ENCODE data around the gene ZNF276.

DNA sequence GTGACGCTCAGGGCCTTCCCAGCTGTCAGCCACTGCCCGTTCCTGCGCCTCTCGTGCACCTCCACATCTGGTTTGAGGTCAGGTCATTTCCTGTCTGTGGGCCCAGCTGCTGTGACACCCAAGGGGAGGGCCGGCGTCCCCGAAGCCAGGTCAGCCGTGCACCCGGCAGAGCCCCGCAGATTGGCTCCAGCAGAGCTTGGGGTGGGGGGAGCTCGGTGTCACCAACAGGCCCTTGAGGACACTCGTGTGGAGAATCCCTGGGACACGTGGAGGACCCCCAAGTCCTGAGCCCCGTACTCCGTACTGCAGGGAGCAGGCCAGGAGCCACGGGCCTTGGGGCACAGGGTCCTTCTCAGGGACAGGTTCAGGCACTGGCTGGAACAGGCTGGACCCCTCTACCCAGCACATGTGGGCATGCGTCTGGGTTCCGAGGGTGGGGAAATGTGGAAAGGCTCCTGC, 24.6 kb upstream of the ZNF276 start:
- TF ChIP-seq CTCF (IDR thresholded peaks at IDR 0.05) (no peak), POLR2A (IDR thresholded peaks at IDR 0.05) (no peak), POLR2AphosphoS5 (IDR thresholded peaks at IDR 0.05) (no peak), EP300 (IDR thresholded peaks at IDR 0.05) (no peak)

Data from gastroesophageal sphincter (tissue), 3 donors.